ENCODE measurements around the gene VSTM2B.
"Not testable (repeated sequence)": the region's sequence is repeated elsewhere in the genome, so short reads cannot be mapped to it uniquely, and the experiment has no call there.

The VSTM2B gene

GRCh38 chr19:29525901-29526729 lies at the start of gene VSTM2B:
Gene VSTM2B, plus strand, starts transcription at chr19:29525994. Its CDS starts 590 bp downstream, at chr19:29526584.
- no peak for DNase-seq

- DNase-seq = no peak
Observed at GRCh38 chr19:29476528-29476927, 49.3 kb upstream of the VSTM2B start.

- no peak for DNase-seq
Observed at GRCh38 chr19:29477831-29478577, 47.8 kb upstream of the VSTM2B start.

GRCh38 chr19:29478578-29479565 lies 46.9 kb upstream of the VSTM2B start:
- no peak for DNase-seq

GRCh38 chr19:29479941-29480340 lies 45.9 kb upstream of the VSTM2B start:
- DNase-seq = no peak

GRCh38 chr19:29480507-29480906 lies 45.3 kb upstream of the VSTM2B start:
- no peak for DNase-seq

GRCh38 chr19:29482855-29483640 lies 42.7 kb upstream of the VSTM2B start:
- DNase-seq = no peak

GRCh38 chr19:29483641-29483920 lies 42.2 kb upstream of the VSTM2B start:
- no peak for DNase-seq

- DNase-seq = no peak
Observed at GRCh38 chr19:29483944-29484581, 41.7 kb upstream of the VSTM2B start.

- DNase-seq = no peak
Observed at GRCh38 chr19:29484876-29485275, 40.9 kb upstream of the VSTM2B start.

- DNase-seq = no peak
Observed at GRCh38 chr19:29485293-29485692, 40.5 kb upstream of the VSTM2B start.

- not testable (repeated sequence) for DNase-seq
Observed at GRCh38 chr19:29486961-29487360, 38.8 kb upstream of the VSTM2B start.

- DNase-seq = no peak
Observed at GRCh38 chr19:29487432-29487831, 38.4 kb upstream of the VSTM2B start.

- DNase-seq = no peak
Observed at GRCh38 chr19:29488316-29488715, 37.5 kb upstream of the VSTM2B start.

GRCh38 chr19:29489172-29489951 lies 36.4 kb upstream of the VSTM2B start:
- no peak for DNase-seq

GRCh38 chr19:29491491-29491890 lies 34.3 kb upstream of the VSTM2B start:
- DNase-seq = no peak

- DNase-seq = no peak
Observed at GRCh38 chr19:29491995-29492577, 33.7 kb upstream of the VSTM2B start.

GRCh38 chr19:29492769-29493168 lies 33.0 kb upstream of the VSTM2B start:
- DNase-seq = no peak

GRCh38 chr19:29495091-29495490 lies 30.7 kb upstream of the VSTM2B start:
- DNase-seq = no peak

GRCh38 chr19:29495901-29496441 lies 29.8 kb upstream of the VSTM2B start:
- no peak for DNase-seq
